GM12891 (cell line): ENCODE measurements around the gene MSI2.

Experiments used
- PAX5 ChIP-seq: IDR thresholded peaks from 2 replicates; pipeline ENCODE4 v1.6.1; 2011; ENCODE audit warnings: low read length, moderate library complexity, mild to moderate bottlenecking; ENCODE audit not compliant: insufficient read depth, severe bottlenecking
- POLR2A ChIP-seq: IDR thresholded peaks from 2 replicates; pipeline ENCODE4 v1.6.1; 2011; ENCODE audit warnings: low read depth, low read length, control low read depth
- POLR2AphosphoS5 ChIP-seq: IDR thresholded peaks from 2 replicates; pipeline ENCODE4 v1.6.1; 2011; ENCODE audit warnings: low read depth, low read length, control low read depth

DNA sequence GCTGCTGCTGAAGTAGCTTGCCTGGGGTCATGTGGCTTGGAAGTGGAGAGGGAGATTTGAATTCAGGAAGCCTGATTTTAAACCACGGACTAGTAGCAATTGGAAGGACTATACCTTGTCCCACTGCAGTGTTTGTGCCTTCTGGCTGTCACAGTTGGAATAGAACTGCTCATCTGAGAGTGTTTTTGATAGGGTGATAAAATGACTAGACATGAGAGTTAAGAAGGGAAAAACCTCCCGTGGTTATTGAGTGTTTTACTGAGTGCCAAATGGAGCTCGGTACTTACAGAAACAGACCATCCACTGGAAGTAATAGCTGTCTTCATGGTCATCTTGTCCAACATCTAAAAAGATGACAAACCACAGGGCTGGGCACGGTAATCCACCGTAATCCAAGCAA is 70.4 kb downstream of the MSI2 start:
- TF ChIP-seq POLR2A (no peak), PAX5 (no peak), POLR2AphosphoS5 (no peak)
